Measurements from ENCODE around the gene KRT17.

KRT17 gene

GRCh38 chr17:41602524-41602923 is 21.9 kb downstream of the KRT17 start:
- Histone ChIP-seq H3K4me1 (ENCODE audit: insufficient read depth, low read length) (no peaks in the 10 kb centered on the region), H4K20me1 (ENCODE audit: insufficient read depth, low read length) (no peaks in the 10 kb centered on the region), H3K4me2 (ENCODE audit: insufficient read depth, low read length) (no peak overlapping the region), H3K36me3 (ENCODE audit: insufficient read depth, low read length) (no peaks in the 10 kb centered on the region), H3K4me3 (ENCODE audit: low read depth in 1 of 2, low read length in 2 of 2) (no peak overlapping the region), H3K27ac (ENCODE audit: low read length) (no peak overlapping the region), H2AFZ (ENCODE audit: low read depth, low read length) (no peak overlapping the region), H3K9me3 (ENCODE audit: insufficient read depth, low read length, severe bottlenecking) (peaks cover 5% of the 10 kb centered on the region), H3K9ac (ENCODE audit: low read depth, low read length) (no peak overlapping the region), H3K79me2 (ENCODE audit: insufficient read depth, low read length) (no peaks in the 10 kb centered on the region), H3K27me3 (ENCODE audit: insufficient read depth, low read length, poor library complexity) (peaks cover 7% of the 10 kb centered on the region)
- TF ChIP-seq EZH2 (IDR thresholded peaks at IDR 0.05; ENCODE audit: borderline replicate concordance, low read depth, low read length, severe bottlenecking) (no peak), CTCF (IDR thresholded peaks at IDR 0.05; ENCODE audit: borderline replicate concordance, extremely low read depth, low read length, poor library complexity, severe bottlenecking) (no peak)
- ATAC-seq (ENCODE audit: insufficient read depth, low read depth) (no peak), DNase-seq (no peak)

- Histone ChIP-seq H2AFZ (ENCODE audit: low read depth, low read length) (no peak overlapping the region), H3K9ac (ENCODE audit: low read depth, low read length) (no peak overlapping the region), H3K27me3 (ENCODE audit: insufficient read depth, low read length, poor library complexity) (peaks cover 7% of the 10 kb centered on the region), H3K9me3 (ENCODE audit: insufficient read depth, low read length, severe bottlenecking) (no peaks in the 10 kb centered on the region), H3K4me1 (ENCODE audit: insufficient read depth, low read length) (no peaks in the 10 kb centered on the region), H3K4me2 (ENCODE audit: insufficient read depth, low read length) (no peak overlapping the region), H3K27ac (ENCODE audit: low read length) (no peak overlapping the region), H3K4me3 (ENCODE audit: low read depth in 1 of 2, low read length in 2 of 2) (no peak overlapping the region), H3K36me3 (ENCODE audit: insufficient read depth, low read length) (no peaks in the 10 kb centered on the region), H4K20me1 (ENCODE audit: insufficient read depth, low read length) (no peaks in the 10 kb centered on the region), H3K79me2 (ENCODE audit: insufficient read depth, low read length) (no peaks in the 10 kb centered on the region)
- TF ChIP-seq EZH2 (IDR thresholded peaks at IDR 0.05; ENCODE audit: borderline replicate concordance, low read depth, low read length, severe bottlenecking) (no peak), CTCF (IDR thresholded peaks at IDR 0.05; ENCODE audit: borderline replicate concordance, extremely low read depth, low read length, poor library complexity, severe bottlenecking) (no peak)
- no peak for ATAC-seq (ENCODE audit: insufficient read depth, low read depth)
- no peak for DNase-seq
Observed at GRCh38 chr17:41600318-41600717, 24.1 kb downstream of the KRT17 start.

GRCh38 chr17:41599680-41600079 is 24.7 kb downstream of the KRT17 start:
- Histone ChIP-seq H3K27ac (ENCODE audit: low read length) (no peak overlapping the region), H3K4me1 (ENCODE audit: insufficient read depth, low read length) (no peaks in the 10 kb centered on the region), H4K20me1 (ENCODE audit: insufficient read depth, low read length) (no peaks in the 10 kb centered on the region), H3K9ac (ENCODE audit: low read depth, low read length) (no peak overlapping the region), H2AFZ (ENCODE audit: low read depth, low read length) (no peak overlapping the region), H3K79me2 (ENCODE audit: insufficient read depth, low read length) (no peaks in the 10 kb centered on the region), H3K9me3 (ENCODE audit: insufficient read depth, low read length, severe bottlenecking) (no peaks in the 10 kb centered on the region), H3K4me3 (ENCODE audit: low read depth in 1 of 2, low read length in 2 of 2) (no peak overlapping the region), H3K27me3 (ENCODE audit: insufficient read depth, low read length, poor library complexity) (peaks cover 11% of the 10 kb centered on the region), H3K36me3 (ENCODE audit: insufficient read depth, low read length) (no peaks in the 10 kb centered on the region), H3K4me2 (ENCODE audit: insufficient read depth, low read length) (no peak overlapping the region)
- ATAC-seq (ENCODE audit: insufficient read depth, low read depth): no peak
- no peak for DNase-seq
- TF ChIP-seq CTCF (IDR thresholded peaks at IDR 0.05; ENCODE audit: borderline replicate concordance, extremely low read depth, low read length, poor library complexity, severe bottlenecking): no peak
- TF ChIP-seq EZH2 (IDR thresholded peaks at IDR 0.05; ENCODE audit: borderline replicate concordance, low read depth, low read length, severe bottlenecking): no peak

- Histone ChIP-seq H3K79me2 (ENCODE audit: insufficient read depth, low read length) (no peaks in the 10 kb centered on the region), H3K4me3 (ENCODE audit: low read depth in 1 of 2, low read length in 2 of 2) (no peak overlapping the region), H3K4me2 (ENCODE audit: insufficient read depth, low read length) (no peak overlapping the region), H3K9ac (ENCODE audit: low read depth, low read length) (no peak overlapping the region), H3K9me3 (ENCODE audit: insufficient read depth, low read length, severe bottlenecking) (no peaks in the 10 kb centered on the region), H3K27me3 (ENCODE audit: insufficient read depth, low read length, poor library complexity) (peaks cover 13% of the 10 kb centered on the region), H3K27ac (ENCODE audit: low read length) (no peak overlapping the region), H2AFZ (ENCODE audit: low read depth, low read length) (no peak overlapping the region), H3K36me3 (ENCODE audit: insufficient read depth, low read length) (no peaks in the 10 kb centered on the region), H4K20me1 (ENCODE audit: insufficient read depth, low read length) (no peaks in the 10 kb centered on the region), H3K4me1 (ENCODE audit: insufficient read depth, low read length) (no peaks in the 10 kb centered on the region)
- TF ChIP-seq CTCF (IDR thresholded peaks at IDR 0.05; ENCODE audit: borderline replicate concordance, extremely low read depth, low read length, poor library complexity, severe bottlenecking) (no peak), EZH2 (IDR thresholded peaks at IDR 0.05; ENCODE audit: borderline replicate concordance, low read depth, low read length, severe bottlenecking) (no peak)
- ATAC-seq (ENCODE audit: insufficient read depth, low read depth) (no peak), DNase-seq (no peak)
Observed at GRCh38 chr17:41595585-41595984, 28.8 kb downstream of the KRT17 start.
